GM13976 (cell line): ENCODE measurements around the gene SHTN1.

ENCODE experiments used
- DNase-seq: peaks from one replicate; pipeline ENCODE4 v3.0.0; 2012; ENCODE audit warnings: low spot score
- in situ Hi-C: fragments of 300-500 bp; cut with MboI; formaldehyde crosslinking; loops from one replicate; pipeline ENCODE4 v1.12.0; 2022; ENCODE audit warnings: low sequenced_read_pairs, mixed read lengths, inconsistent platforms; ENCODE audit not compliant: unreplicated experiment
- TF ChIP-seq, protein P1 (sequence below): IDR thresholded peaks from 2 replicates; pipeline ENCODE4 v1.5.1; 2012; ENCODE audit warnings: borderline replicate concordance, mild to moderate bottlenecking; ENCODE audit not compliant: insufficient read depth; ENCODE audit errors: extremely low read depth, missing control alignments, control extremely low read depth

SHTN1 gene

DNA sequence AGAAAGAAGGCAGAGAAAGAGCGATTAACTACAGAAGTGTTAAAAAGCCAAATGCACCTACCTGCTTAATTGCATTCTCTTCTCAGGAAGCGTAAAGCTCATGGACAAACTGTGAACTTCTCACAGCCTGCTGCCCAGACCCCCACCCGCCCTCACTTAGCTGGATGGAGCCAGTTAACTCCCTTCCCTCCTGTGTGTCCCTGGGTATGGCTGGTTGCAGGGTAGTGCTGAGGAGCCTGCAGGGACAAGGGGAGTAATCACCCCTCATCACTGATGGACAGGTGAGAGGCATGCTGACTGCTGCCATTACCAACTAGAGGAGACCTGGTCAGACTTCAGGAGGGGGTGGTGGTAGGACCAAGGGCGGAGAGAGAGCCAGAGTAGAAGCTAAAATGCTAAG lies 118.2 kb downstream of the SHTN1 start:
- TF ChIP-seq, protein P1, sequence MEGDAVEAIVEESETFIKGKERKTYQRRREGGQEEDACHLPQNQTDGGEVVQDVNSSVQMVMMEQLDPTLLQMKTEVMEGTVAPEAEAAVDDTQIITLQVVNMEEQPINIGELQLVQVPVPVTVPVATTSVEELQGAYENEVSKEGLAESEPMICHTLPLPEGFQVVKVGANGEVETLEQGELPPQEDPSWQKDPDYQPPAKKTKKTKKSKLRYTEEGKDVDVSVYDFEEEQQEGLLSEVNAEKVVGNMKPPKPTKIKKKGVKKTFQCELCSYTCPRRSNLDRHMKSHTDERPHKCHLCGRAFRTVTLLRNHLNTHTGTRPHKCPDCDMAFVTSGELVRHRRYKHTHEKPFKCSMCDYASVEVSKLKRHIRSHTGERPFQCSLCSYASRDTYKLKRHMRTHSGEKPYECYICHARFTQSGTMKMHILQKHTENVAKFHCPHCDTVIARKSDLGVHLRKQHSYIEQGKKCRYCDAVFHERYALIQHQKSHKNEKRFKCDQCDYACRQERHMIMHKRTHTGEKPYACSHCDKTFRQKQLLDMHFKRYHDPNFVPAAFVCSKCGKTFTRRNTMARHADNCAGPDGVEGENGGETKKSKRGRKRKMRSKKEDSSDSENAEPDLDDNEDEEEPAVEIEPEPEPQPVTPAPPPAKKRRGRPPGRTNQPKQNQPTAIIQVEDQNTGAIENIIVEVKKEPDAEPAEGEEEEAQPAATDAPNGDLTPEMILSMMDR, result no peak
- DNase-seq, result no peak
- in situ Hi-C loops, result no loop called here

DNA sequence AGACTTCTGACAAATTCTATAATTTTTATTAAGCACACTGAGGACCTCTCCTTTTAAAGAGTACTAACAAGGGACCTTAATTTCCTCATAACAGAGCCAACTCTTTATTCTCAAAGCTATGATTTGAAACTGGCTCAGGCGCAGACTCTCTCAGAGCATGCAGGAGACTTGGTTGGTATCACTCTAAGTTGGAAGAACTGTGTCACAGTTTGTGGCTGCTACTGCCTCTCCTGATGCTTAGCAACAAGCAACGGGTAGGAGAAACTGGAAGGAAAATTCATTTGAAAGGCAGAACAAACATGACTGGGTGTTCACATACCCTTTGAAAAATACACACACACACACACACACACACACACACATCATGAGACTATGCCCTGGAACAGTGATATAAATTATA lies 122.3 kb downstream of the SHTN1 start:
- no peak for DNase-seq
- TF ChIP-seq, protein P1, result no peak
- in situ Hi-C loops, result no loop called here

DNA sequence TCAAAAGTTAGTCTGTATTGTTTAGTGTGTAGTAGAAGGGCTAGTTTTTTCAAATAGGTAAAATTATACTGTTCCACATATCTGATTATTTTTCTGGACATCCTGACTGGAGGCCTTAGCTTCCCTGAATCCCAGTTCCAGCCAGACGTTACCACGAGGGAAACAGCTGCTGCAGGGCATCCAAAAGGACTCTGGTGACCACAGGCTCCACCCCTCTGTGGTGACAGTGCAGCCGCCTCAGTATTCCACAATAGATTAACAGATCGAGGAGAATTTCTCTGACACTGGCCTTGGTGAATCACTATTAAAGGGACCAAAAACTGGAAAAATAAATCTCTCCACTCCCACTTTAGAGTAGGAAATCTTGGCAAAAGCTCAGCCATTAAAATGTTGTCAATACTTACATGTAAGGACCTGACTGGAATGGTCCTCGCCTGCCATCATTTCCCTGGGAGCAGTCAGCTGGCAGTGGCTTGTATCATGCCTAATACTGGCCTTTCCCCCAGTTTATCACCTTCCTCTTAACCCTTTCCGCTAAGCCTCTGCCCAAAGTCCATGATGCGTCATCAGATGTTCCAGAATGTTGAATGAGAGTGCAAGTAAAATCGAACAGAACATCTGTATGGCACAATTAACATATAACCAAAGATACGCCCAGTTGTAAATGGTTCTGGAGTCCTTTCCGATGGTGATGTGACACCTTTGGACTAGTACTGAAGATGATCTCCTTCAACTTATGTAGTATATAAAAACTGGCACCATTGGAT lies 124.1 kb downstream of the SHTN1 start:
- DNase-seq, result no peak
- in situ Hi-C loops, result no loop called here
- TF ChIP-seq, protein P1, result no peak

DNA sequence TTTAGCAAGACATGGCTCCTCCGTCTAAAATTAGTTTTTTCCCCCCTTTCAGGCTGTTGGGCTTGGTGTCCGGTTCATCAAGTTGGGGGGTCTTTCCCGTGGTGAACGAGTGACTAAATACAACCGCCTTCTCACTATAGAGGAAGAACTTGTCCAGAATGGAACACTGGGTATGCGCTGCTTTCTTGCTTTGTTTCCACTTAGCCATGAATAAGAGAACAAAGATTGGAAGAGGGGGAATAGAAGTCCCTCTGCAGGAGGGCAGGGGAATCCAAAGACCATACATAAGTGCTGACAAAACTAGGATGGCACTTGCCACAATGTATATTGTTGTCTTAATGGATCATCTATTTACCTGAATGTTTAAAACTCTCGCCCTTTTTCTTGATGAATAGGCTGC lies 125.2 kb downstream of the SHTN1 start:
- TF ChIP-seq, protein P1, result no peak
- DNase-seq, result no peak
- in situ Hi-C loops, result no loop called here

DNA sequence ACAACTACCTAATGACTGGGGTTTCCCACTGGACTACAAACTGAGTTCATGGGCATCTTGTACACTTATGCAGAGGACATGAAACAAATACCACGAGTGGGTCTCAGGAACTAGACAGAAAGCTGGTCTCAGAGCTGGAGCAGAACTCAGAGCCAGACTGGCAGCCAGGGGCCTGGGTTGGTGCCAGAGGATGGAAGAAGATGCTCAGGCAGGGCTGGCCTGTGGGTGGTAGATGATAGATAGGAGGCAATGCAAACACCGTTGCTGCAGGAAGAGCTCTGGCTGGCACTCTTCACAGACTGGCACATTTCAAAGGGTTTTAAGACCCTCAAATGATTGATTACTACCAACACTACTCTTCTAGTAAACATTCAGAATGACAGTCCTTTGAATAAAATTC lies 126.9 kb downstream of the SHTN1 start:
- in situ Hi-C loops, result no loop called here
- DNase-seq, result no peak
- TF ChIP-seq, protein P1, result no peak

DNA sequence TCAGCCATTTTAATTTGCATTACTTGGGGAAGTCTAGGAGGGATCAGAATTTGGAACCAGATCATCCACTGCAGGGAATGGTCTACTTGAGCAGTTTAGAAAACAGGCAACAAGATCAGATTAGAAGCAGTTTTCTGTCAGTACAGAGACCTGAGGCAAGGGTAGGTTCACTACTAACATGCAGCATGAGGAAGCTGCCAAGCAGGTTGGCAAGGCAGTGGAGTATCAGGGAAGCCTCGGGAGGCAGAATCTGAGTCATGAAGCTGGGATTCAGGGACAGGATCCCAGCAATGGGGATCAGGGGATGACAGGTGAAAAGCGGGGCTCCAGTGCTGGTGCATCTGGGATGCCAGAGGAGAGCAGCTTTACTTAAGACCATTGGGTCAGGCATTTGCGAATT lies 127.6 kb downstream of the SHTN1 start:
- TF ChIP-seq, protein P1, result no peak
- DNase-seq, result no peak
- in situ Hi-C loops, result no loop called here
